Measurements from ENCODE around the gene GUCY1B1. TPM values are rescaled to one million over a fixed set of nuclear protein-coding genes. Genes with fewer than 3 reads are reported as not detected.

The GUCY1B1 gene
- total RNA-seq, 1 experiment from 2014 or later, result 0.50 TPM

DNA sequence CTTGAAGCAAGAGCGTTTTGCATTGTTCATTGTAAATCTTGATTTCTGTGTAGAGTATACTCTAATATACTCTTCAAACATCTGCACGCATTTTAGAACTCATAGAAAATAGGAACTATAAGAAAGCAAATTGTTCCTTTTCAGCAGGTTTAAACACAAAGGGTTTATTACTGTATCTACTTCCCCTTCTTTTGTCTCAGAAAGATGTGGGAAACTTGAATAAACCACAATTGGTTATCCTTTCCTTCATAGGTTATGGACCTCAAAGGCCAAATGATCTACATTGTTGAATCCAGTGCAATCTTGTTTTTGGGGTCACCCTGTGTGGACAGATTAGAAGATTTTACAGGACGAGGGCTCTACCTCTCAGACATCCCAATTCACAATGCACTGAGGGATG lies 46.0 kb upstream of the GUCY1B1 start:
- no peak overlapping the region for H2AFZ ChIP-seq (ENCODE audit: low read length)
- Mint-ChIP-seq H3K36me3 (ENCODE audit: insufficient read depth in 1 of 3, low read depth in 3 of 3) (no peaks in the 10 kb centered on the region), H3K4me1 (no peaks in the 10 kb centered on the region), H3K9me3 (no peaks in the 10 kb centered on the region), H3K27me3 (ENCODE audit: low read depth) (peaks cover 6% of the 10 kb centered on the region), H3K4me3 (no peak overlapping the region), H3K27ac (no peak overlapping the region)
- no peaks in the 10 kb centered on the region for H3K9me3 ChIP-seq (ENCODE audit: control insufficient read depth, low read depth, low read length)
- DNase-seq, result no peak
- no peaks in the 10 kb centered on the region for H3K27me3 ChIP-seq (ENCODE audit: insufficient read depth, low read length)
- H3K79me1 ChIP-seq (ENCODE audit: insufficient read depth, low read depth, low read length, poor library complexity, severe bottlenecking), result no peaks in the 10 kb centered on the region
- H3K23ac ChIP-seq (ENCODE audit: insufficient read length, low read depth, low read length), result no peak overlapping the region
- no peak overlapping the region for H2BK120ac ChIP-seq (ENCODE audit: low read depth, low read length, poor library complexity, severe bottlenecking)
- no peak overlapping the region for H4K5ac ChIP-seq (ENCODE audit: insufficient read length, low read depth, low read length)
- no peak overlapping the region for H3K14ac ChIP-seq (ENCODE audit: insufficient read depth, low read length)
- no peak overlapping the region for H3K9ac ChIP-seq (ENCODE audit: extremely low read depth, insufficient read length, low read length)
- WGBS (ENCODE audit: extremely low coverage, insufficient read length, low lambda C conversion rate), result no CpG with 5 or more reads among the region's 3 CpGs
- H2BK12ac ChIP-seq (ENCODE audit: insufficient read length, low read depth, low read length), result no peak overlapping the region
- H3K4me1 ChIP-seq (ENCODE audit: insufficient read depth, low read length), result no peaks in the 10 kb centered on the region
- H3K56ac ChIP-seq (ENCODE audit: insufficient read length, low read depth, low read length), result no peak overlapping the region
- H2BK20ac ChIP-seq (ENCODE audit: low read depth, low read length, poor library complexity, severe bottlenecking), result no peak overlapping the region
- TF ChIP-seq CTCF (conservative IDR thresholded peaks at IDR 0.05), result no peak
- H2AK5ac ChIP-seq (ENCODE audit: insufficient read length, low read length), result no peak overlapping the region
- H3K27ac ChIP-seq (ENCODE audit: insufficient read length, low read depth, low read length), result no peak overlapping the region
- no peak overlapping the region for H3K4me2 ChIP-seq (ENCODE audit: insufficient read depth, insufficient read length, low read length)
- H2BK5ac ChIP-seq (ENCODE audit: insufficient read length, low read length), result no peak overlapping the region
- no peak overlapping the region for H3K4ac ChIP-seq (ENCODE audit: low read depth, low read length)
- no peak overlapping the region for H4K91ac ChIP-seq (ENCODE audit: insufficient read length, low read depth, low read length)
- H2BK15ac ChIP-seq (ENCODE audit: low read depth, low read length), result no peak overlapping the region
- H4K8ac ChIP-seq (replicated peaks; ENCODE audit: insufficient read length, low read depth, low read length), result no peak overlapping the region
- no peaks in the 10 kb centered on the region for H3K23me2 ChIP-seq (ENCODE audit: insufficient read length, low read depth, low read length, poor library complexity, severe bottlenecking)
- no peaks in the 10 kb centered on the region for H4K20me1 ChIP-seq (ENCODE audit: control insufficient read depth, insufficient read depth, insufficient read length)
- no peaks in the 10 kb centered on the region for H3K79me2 ChIP-seq (ENCODE audit: insufficient read depth, low read length)
- H3T11ph ChIP-seq (ENCODE audit: low read length), result no peak overlapping the region
- H3K18ac ChIP-seq (ENCODE audit: insufficient read length, low read depth, low read length), result no peak overlapping the region

Data from H9 (cell line).